ENCODE data around the gene MTURN. TPM values are rescaled to one million over a fixed set of nuclear protein-coding genes. Genes with fewer than 3 reads are reported as not detected.

Gene MTURN
- total and polyA plus RNA-seq, 9 of the 15 experiments (the other 6 are each of a cell fraction or from before 2014, with no cell fraction given), result 0.94 to 14.8 (median 6.4) TPM

- TF ChIP-seq ZBTB9 (CRISPR knock-in tag; IDR thresholded peaks at IDR 0.05) (no peak), CEBPB (tag; IDR thresholded peaks at IDR 0.05) (0 out of 2 replicates have a peak, but pooled peaks have one; percentile 20), ZNF785 (CRISPR knock-in tag; IDR thresholded peaks at IDR 0.05) (no peak), FOSL1 (tag; conservative IDR thresholded peaks at IDR 0.05) (peak; percentile 77), E2F8 (IDR thresholded peaks at IDR 0.05; ENCODE audit: low read depth, partially characterized antibody) (no peak), TAL1 (IDR thresholded peaks at IDR 0.05) (no peak), ZNF347 (CRISPR knock-in tag; IDR thresholded peaks at IDR 0.05; ENCODE audit: low read depth) (no peak), CAMTA2 (CRISPR knock-in tag; conservative IDR thresholded peaks at IDR 0.05) (no peak), RFX1 (IDR thresholded peaks at IDR 0.05) (peak; percentile 31), ZNF57 (CRISPR knock-in tag; IDR thresholded peaks at IDR 0.05) (no peak), MTA3 (IDR thresholded peaks at IDR 0.05; ENCODE audit: borderline replicate concordance) (no peak), ATF3 (IDR thresholded peaks at IDR 0.05) (peak; percentile 65), ATF3 (CRISPR knock-in tag; conservative IDR thresholded peaks at IDR 0.05) (no peak), CREB3 (tag; conservative IDR thresholded peaks at IDR 0.05; ENCODE audit: low read depth) (no peak), ETV5 (CRISPR knock-in tag; IDR thresholded peaks at IDR 0.05; ENCODE audit: low read depth) (no peak), GTF2F1 (IDR thresholded peaks at IDR 0.05; ENCODE audit: low read depth, low read length) (no peak), FIP1L1 (IDR thresholded peaks at IDR 0.05; ENCODE audit: low read depth, low read length, poor library complexity, severe bottlenecking) (no peak)
These were observed 34.2 kb downstream of the MTURN start (continued) for GRCh38 chr7:30168835-30169573.
